Measurements from ENCODE around the gene FRY.

The FRY gene

DNA sequence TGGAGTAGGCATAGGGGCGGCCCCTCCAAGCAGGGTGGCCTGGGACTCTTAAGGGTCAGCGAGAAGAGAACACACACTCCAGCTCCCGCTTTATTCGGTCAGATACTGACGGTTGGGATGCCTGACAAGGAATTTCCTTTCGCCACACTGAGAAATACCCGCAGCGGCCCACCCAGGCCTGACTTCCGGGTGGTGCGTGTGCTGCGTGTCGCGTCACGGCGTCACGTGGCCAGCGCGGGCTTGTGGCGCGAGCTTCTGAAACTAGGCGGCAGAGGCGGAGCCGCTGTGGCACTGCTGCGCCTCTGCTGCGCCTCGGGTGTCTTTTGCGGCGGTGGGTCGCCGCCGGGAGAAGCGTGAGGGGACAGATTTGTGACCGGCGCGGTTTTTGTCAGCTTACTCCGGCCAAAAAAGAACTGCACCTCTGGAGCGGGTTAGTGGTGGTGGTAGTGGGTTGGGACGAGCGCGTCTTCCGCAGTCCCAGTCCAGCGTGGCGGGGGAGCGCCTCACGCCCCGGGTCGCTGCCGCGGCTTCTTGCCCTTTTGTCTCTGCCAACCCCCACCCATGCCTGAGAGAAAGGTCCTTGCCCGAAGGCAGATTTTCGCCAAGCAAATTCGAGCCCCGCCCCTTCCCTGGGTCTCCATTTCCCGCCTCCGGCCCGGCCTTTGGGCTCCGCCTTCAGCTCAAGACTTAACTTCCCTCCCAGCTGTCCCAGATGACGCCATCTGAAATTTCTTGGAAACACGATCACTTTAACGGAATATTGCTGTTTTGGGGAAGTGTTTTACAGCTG lies 283.9 kb downstream of the FRY start, which contains the start of the genes BRCA2 and ZAR1L:
Gene BRCA2, plus strand, starts transcription at position 271 of the 790 bp plus-strand sequence. CDS start 953 bp downstream, outside the sequence.
Gene ZAR1L, minus strand, starts transcription at position 126 of the 790 bp plus-strand sequence. CDS start 3,438 bp downstream, outside the sequence.
- peak; percentile 88 for DNase-seq

- no peak for DNase-seq
Observed at GRCh38 chr13:32316028-32316339, 284.4 kb downstream of the FRY start.

- no peak for DNase-seq
Observed at GRCh38 chr13:32316501-32316900, 284.9 kb downstream of the FRY start.

GRCh38 chr13:32317716-32318465 lies 286.3 kb downstream of the FRY start:
- no peak for DNase-seq

DNA sequence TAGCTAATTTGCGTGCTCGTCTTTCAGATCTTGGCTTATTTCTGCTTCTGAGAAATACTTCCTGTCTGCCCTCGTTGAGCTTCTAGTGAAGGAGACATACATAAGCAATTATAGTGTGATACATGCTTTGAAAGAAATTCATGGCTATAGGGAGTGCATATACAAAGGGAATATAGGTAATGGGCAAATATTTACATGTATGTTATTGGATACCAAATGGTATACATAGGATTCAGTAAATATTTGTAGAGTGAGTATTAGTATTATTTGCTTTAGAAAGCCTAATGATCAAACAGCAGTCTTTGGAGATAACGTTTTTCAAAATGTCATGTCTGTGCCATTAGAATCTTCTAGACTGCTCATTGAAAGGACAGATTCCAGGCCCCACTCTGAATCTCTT lies 289.0 kb downstream of the FRY start:
- DNase-seq, result no peak

- no peak for DNase-seq
Observed at GRCh38 chr13:32323912-32324311, 292.3 kb downstream of the FRY start.

DNA sequence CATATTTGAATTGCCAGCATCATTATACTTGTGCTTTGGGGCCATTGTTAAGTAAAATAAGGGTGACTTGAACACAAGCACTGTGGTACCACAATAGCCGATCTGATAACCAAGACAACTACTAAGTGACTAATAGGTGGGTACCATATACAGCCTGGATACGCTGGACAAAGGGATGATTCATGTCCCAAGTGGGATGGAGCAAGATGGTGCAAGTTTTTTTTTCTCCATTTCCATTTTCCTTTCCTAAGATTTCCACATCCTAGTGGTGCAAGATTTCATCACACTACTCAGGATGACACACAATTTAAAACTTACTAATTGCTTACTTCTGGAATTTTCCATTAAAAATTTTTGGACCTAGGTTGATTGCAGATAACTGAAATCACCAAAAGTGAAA lies 298.9 kb downstream of the FRY start:
- no peak for DNase-seq

- no peak for DNase-seq
Observed at GRCh38 chr13:32334671-32335070, 303.1 kb downstream of the FRY start.

GRCh38 chr13:32340914-32341313 lies 309.3 kb downstream of the FRY start:
- no peak for DNase-seq

GRCh38 chr13:32347651-32348050 lies 316.1 kb downstream of the FRY start:
- DNase-seq, result no peak
